Ramos (cell line): Measurements from ENCODE around the gene EPHA2.

Source experiments
- in situ Hi-C: fragments of 300-500 bp; cut with MboI; formaldehyde crosslinking; loops from one replicate; pipeline ENCODE4 v1.14.3; 2022; ENCODE audit warnings: low sequenced_read_pairs; ENCODE audit not compliant: unreplicated experiment

Gene EPHA2

DNA sequence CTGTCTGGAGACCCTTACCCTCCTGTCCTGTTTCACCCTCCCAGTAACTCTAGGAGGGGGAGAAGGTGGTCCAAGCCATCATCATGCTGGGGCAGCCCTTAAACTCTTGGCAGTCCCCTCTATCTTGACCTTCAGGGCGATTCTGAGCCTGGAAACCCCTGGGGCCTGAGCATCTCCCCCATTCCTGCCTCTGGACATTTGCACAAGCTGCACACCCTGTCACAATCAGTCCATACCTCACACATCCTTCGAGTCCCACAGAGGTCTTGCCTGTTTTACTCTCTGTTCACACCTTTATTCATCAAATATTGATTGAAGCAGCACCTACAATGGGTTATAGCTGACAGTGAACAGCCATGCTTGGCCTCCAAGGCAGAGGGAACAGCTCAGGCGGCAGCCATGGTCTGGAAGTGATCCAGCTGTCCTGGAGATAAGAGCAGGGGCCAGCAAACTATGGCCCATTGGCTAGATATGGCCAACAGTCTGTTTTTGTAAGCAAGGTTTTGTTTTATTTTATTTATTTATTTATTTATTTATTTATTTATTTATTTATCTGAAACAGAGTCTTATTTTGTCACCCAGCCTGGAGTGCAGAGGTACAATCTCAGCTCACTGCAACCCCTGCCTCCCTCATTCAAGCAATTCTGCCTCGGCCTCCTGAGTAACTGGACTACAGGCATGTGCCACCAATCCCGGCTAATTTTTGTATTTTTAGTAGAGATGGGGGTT is 75.3 kb downstream of the EPHA2 start:
- in situ Hi-C loops = loop anchor here (5.0 to 10.0 kb wide), 2 partner anchors 102 to 284 kb away; partner anchors contain the start of gene SZRD1

GRCh38 chr1:16078925-16079656 is 76.8 kb downstream of the EPHA2 start:
- in situ Hi-C loops = no loop called here

- in situ Hi-C loops = no loop called here
Observed at GRCh38 chr1:16077406-16078245, 78.2 kb downstream of the EPHA2 start.

- in situ Hi-C loops = no loop called here
Observed at GRCh38 chr1:16076865-16077238, 79.0 kb downstream of the EPHA2 start.

- in situ Hi-C loops = no loop called here
Observed at GRCh38 chr1:16076031-16076864, 79.6 kb downstream of the EPHA2 start.

GRCh38 chr1:16075337-16076030 is 80.4 kb downstream of the EPHA2 start:
- in situ Hi-C loops = no loop called here
